HepG2 (cell line): ENCODE measurements around the gene PHACTR1. TPM values are rescaled to one million over a fixed set of nuclear protein-coding genes. Genes with fewer than 3 reads are reported as not detected.

Source experiments
- CAMTA2 ChIP-seq: sonication (generic); formaldehyde crosslinking; IDR thresholded peaks from 2 replicates; pipeline ENCODE4 v1.4.0; 2020; ENCODE audit warnings: mild to moderate bottlenecking, missing genetic modification reagents, borderline replicate concordance
- FOXO1 ChIP-seq: sonication (generic); formaldehyde crosslinking; IDR thresholded peaks from 2 replicates; pipeline ENCODE4 v1.4.0; 2020; ENCODE audit warnings: missing genetic modification reagents
- MZF1 ChIP-seq: sonication (generic); formaldehyde crosslinking; IDR thresholded peaks from 2 replicates; pipeline ENCODE4 v1.8.1; 2023; ENCODE audit warnings: mild to moderate bottlenecking, missing genetic modification reagents, borderline replicate concordance
- NFE2 ChIP-seq: sonication (generic); formaldehyde crosslinking; IDR thresholded peaks from 2 replicates; pipeline ENCODE4 v1.4.0; 2020; ENCODE audit warnings: missing genetic modification reagents
- RCOR2 ChIP-seq: IDR thresholded peaks from 2 replicates; pipeline ENCODE4 v1.6.1; 2016; ENCODE audit warnings: missing biosample characterization, missing genetic modification reagents
- SAP130 ChIP-seq: IDR thresholded peaks from 2 replicates; pipeline ENCODE4 v1.6.1; 2016; ENCODE audit warnings: low read depth
- TBX3 ChIP-seq: fragments of 450-650 bp; IDR thresholded peaks from 2 replicates; pipeline ENCODE4 v1.6.1; 2017; ENCODE audit warnings: antibody characterized with exemption, mild to moderate bottlenecking, inconsistent platforms, borderline replicate concordance
- ZBTB8A ChIP-seq: sonication (generic); formaldehyde crosslinking; IDR thresholded peaks from 2 replicates; pipeline ENCODE4 v1.4.0; 2020; ENCODE audit warnings: mild to moderate bottlenecking, low read depth, missing genetic modification reagents, borderline replicate concordance
- ZC3H13 ChIP-seq: sonication (generic); formaldehyde crosslinking; IDR thresholded peaks from 2 replicates; pipeline ENCODE4 v1.8.1; 2023; ENCODE audit warnings: mild to moderate bottlenecking, missing genetic modification reagents, moderate library complexity
- ZC3H4 ChIP-seq: sonication (generic); formaldehyde crosslinking; IDR thresholded peaks from 2 replicates; pipeline ENCODE4 v1.4.0; 2020; ENCODE audit warnings: missing genetic modification reagents, borderline replicate concordance
- ZMYM4 ChIP-seq: sonication (generic); formaldehyde crosslinking; IDR thresholded peaks from 2 replicates; pipeline ENCODE4 v1.8.1; 2023; ENCODE audit warnings: mild to moderate bottlenecking, missing genetic modification reagents
- ZNF24 ChIP-seq: fragments of 450-650 bp; IDR thresholded peaks from 2 replicates; pipeline ENCODE4 v1.6.1; 2017; ENCODE audit warnings: antibody characterized with exemption, mild to moderate bottlenecking
- ZNF292 ChIP-seq: sonication (generic); formaldehyde crosslinking; IDR thresholded peaks from 2 replicates; pipeline ENCODE4 v1.8.1; 2022; ENCODE audit warnings: mild to moderate bottlenecking, low read depth, missing genetic modification reagents, borderline replicate concordance
- ZNF383 ChIP-seq: sonication (generic); formaldehyde crosslinking; IDR thresholded peaks from 2 replicates; pipeline ENCODE4 v1.4.0; 2020; ENCODE audit warnings: missing genetic modification reagents, mild to moderate bottlenecking, borderline replicate concordance
- ZNF510 ChIP-seq: sonication (generic); formaldehyde crosslinking; IDR thresholded peaks from 2 replicates; pipeline ENCODE4 v1.4.0; 2020; ENCODE audit warnings: low read depth, mild to moderate bottlenecking, missing genetic modification reagents
- ZNF572 ChIP-seq: sonication (generic); formaldehyde crosslinking; IDR thresholded peaks from 2 replicates; pipeline ENCODE4 v1.5.1; 2020; ENCODE audit warnings: mild to moderate bottlenecking, missing genetic modification reagents
- ZNF670 ChIP-seq: sonication (generic); formaldehyde crosslinking; IDR thresholded peaks from 2 replicates; pipeline ENCODE4 v1.8.0; 2022; ENCODE audit warnings: mild to moderate bottlenecking, missing genetic modification reagents, borderline replicate concordance
- polyA plus RNA-seq, 8 experiments: library from polyadenylated mRNA; depleted of rRNA in 3 of 8; stranded (reverse) in 7 of 8; unstranded in 1 of 8; fragments of >200 nt; fragmentation: Illumina TruSeq in 4 of 8; extraction: Trizol in 4 of 8; gene quantifications; 2 replicates each; pipeline versions ENCODE4 v1.2.1 to v1.2.3, GENCODE V29; 2011 to 2016; ENCODE audit warnings: low read depth in 4 of 8, missing spikeins in 1 of 8, mixed read lengths in 1 of 8; ENCODE audit not compliant: insufficient read depth in 1 of 8
- total RNA-seq, 5 experiments: library from RNA; depleted of rRNA; stranded (reverse); fragments of >200 nt; fragmentation: Illumina TruSeq; extraction: Trizol; gene quantifications; 2 replicates each; pipeline ENCODE4 v1.2.3, GENCODE V29; 2016; ENCODE audit warnings: low read depth in 1 of 5
- TF ChIP-seq, protein P1 (sequence below): sonication (generic); formaldehyde crosslinking; IDR thresholded peaks from 2 replicates; pipeline ENCODE4 v1.5.1; 2020; ENCODE audit warnings: missing genetic modification reagents, mild to moderate bottlenecking, borderline replicate concordance
- TF ChIP-seq, protein P2 (sequence below): sonication (generic); formaldehyde crosslinking; IDR thresholded peaks from 2 replicates; pipeline ENCODE4 v1.5.0; 2020; ENCODE audit warnings: mild to moderate bottlenecking, missing genetic modification reagents
- TF ChIP-seq, protein P3 (sequence below): sonication (generic); formaldehyde crosslinking; IDR thresholded peaks from 2 replicates; pipeline ENCODE4 v1.4.0; 2020; ENCODE audit warnings: missing genetic modification reagents
- TF ChIP-seq, protein P4 (sequence below): sonication (generic); formaldehyde crosslinking; IDR thresholded peaks from 2 replicates; pipeline ENCODE4 v1.5.0; 2020; ENCODE audit warnings: missing genetic modification reagents, mild to moderate bottlenecking, borderline replicate concordance

The PHACTR1 gene
- total and polyA plus RNA-seq, 2 of the 13 experiments (the other 11 are each of a cell fraction or from before 2014, with no cell fraction given), result 0.09 TPM; not detected in 1

DNA sequence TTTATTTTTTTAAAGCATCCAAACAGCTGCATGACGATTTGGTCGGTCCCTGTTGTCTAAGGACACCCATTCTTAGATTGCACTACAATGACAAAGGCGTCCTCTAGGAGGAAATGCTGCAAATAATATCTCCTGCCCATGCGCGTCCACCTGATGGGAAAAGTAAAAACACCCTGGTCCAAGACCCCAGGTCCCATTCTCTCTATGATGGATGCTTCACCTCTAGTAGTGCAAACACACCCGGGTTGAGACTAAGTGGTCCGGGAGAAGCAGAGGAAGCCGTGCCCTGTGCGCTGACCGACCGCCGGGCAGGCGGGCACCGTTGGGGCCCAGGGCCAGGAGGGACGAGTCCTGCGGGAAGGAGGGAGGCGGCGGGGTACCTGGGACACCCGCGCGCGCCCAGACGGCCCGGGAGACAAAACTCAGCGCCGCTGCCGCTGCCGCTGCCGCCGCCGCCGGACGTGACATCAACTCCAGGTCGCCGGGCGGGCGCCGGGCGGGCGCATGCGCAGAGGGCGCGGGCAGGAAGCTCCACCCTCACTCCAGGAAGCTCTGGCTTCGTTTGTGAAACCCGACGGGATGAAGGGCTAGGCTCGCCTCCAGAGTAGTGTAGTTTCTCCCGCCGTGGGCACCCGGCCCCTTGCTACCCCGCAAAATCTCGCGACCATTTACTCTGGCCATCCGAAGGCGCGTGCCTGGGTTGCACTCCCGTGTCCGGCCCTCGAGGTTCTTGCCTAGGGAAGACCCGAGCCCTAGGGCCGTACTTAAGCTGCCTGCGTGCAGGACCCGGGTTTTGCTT, 611.7 kb downstream of the PHACTR1 start, which contains the start of gene TBC1D7 (continued):
- TF ChIP-seq ZNF383 (no peak), ZC3H13 (CRISPR knock-in tag) (peak; percentile 40; the same call in 1 of the 2 replicates), ZMYM4 (CRISPR knock-in tag) (peak; percentile 88), MZF1 (CRISPR knock-in tag) (no peak), ZNF292 (CRISPR knock-in tag) (peak; percentile 25; the same call in 1 of the 2 replicates), SAP130 (CRISPR knock-in tag) (peak; percentile 89), TBX3 (no peak), ZNF510 (no peak), FOXO1 (CRISPR knock-in tag) (peak; percentile 13; the same call in 1 of the 2 replicates), NFE2 (0 out of 2 replicates have a peak, but pooled peaks have one; percentile 4), ZC3H4 (CRISPR knock-in tag) (peak; percentile 14; the same call in 1 of the 2 replicates), ZNF24 (no peak), ZNF572 (peak; percentile 88), CAMTA2 (0 out of 2 replicates have a peak, but pooled peaks have one; percentile 27), ZNF670 (CRISPR knock-in tag) (peak; percentile 78; the same call in 1 of the 2 replicates), ZBTB8A (CRISPR knock-in tag) (no peak), RCOR2 (no peak)
- TF ChIP-seq, protein P1, sequence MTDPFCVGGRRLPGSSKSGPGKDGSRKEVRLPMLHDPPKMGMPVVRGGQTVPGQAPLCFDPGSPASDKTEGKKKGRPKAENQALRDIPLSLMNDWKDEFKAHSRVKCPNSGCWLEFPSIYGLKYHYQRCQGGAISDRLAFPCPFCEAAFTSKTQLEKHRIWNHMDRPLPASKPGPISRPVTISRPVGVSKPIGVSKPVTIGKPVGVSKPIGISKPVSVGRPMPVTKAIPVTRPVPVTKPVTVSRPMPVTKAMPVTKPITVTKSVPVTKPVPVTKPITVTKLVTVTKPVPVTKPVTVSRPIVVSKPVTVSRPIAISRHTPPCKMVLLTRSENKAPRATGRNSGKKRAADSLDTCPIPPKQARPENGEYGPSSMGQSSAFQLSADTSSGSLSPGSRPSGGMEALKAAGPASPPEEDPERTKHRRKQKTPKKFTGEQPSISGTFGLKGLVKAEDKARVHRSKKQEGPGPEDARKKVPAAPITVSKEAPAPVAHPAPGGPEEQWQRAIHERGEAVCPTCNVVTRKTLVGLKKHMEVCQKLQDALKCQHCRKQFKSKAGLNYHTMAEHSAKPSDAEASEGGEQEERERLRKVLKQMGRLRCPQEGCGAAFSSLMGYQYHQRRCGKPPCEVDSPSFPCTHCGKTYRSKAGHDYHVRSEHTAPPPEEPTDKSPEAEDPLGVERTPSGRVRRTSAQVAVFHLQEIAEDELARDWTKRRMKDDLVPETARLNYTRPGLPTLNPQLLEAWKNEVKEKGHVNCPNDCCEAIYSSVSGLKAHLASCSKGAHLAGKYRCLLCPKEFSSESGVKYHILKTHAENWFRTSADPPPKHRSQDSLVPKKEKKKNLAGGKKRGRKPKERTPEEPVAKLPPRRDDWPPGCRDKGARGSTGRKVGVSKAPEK (CRISPR knock-in tag), result no peak
- TF ChIP-seq, protein P2, sequence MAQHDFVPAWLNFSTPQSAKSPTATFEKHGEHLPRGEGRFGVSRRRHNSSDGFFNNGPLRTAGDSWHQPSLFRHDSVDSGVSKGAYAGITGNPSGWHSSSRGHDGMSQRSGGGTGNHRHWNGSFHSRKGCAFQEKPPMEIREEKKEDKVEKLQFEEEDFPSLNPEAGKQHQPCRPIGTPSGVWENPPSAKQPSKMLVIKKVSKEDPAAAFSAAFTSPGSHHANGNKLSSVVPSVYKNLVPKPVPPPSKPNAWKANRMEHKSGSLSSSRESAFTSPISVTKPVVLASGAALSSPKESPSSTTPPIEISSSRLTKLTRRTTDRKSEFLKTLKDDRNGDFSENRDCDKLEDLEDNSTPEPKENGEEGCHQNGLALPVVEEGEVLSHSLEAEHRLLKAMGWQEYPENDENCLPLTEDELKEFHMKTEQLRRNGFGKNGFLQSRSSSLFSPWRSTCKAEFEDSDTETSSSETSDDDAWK (CRISPR knock-in tag), result no peak
- TF ChIP-seq, protein P3, sequence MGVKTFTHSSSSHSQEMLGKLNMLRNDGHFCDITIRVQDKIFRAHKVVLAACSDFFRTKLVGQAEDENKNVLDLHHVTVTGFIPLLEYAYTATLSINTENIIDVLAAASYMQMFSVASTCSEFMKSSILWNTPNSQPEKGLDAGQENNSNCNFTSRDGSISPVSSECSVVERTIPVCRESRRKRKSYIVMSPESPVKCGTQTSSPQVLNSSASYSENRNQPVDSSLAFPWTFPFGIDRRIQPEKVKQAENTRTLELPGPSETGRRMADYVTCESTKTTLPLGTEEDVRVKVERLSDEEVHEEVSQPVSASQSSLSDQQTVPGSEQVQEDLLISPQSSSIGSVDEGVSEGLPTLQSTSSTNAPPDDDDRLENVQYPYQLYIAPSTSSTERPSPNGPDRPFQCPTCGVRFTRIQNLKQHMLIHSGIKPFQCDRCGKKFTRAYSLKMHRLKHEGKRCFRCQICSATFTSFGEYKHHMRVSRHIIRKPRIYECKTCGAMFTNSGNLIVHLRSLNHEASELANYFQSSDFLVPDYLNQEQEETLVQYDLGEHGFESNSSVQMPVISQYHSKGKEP (CRISPR knock-in tag), result no peak; the same call in 1 of the 2 replicates
- TF ChIP-seq, protein P4, sequence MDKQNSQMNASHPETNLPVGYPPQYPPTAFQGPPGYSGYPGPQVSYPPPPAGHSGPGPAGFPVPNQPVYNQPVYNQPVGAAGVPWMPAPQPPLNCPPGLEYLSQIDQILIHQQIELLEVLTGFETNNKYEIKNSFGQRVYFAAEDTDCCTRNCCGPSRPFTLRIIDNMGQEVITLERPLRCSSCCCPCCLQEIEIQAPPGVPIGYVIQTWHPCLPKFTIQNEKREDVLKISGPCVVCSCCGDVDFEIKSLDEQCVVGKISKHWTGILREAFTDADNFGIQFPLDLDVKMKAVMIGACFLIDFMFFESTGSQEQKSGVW (CRISPR knock-in tag), result peak; percentile 72; the same call in 1 of the 2 replicates
